GM18861 (cell line): ENCODE data around the gene FOXQ1.

Experiments
- ATAC-seq: cut with Tn5 transposase; IDR thresholded peaks from one replicate; pipeline ENCODE4 v1.9.1; 2021; ENCODE audit not compliant: unreplicated experiment

Gene FOXQ1

GRCh38 chr6:1311400-1312202, at the start of gene FOXQ1:
Gene FOXQ1 (plus strand): TSS chr6:1312098. CDS start chr6:1312705, 607 bp downstream.
- ATAC-seq, result no peak

- ATAC-seq, result no peak
Observed at GRCh38 chr6:1262704-1263038, 49.2 kb upstream of the FOXQ1 start.

- no peak for ATAC-seq
Observed at GRCh38 chr6:1263039-1263849, 48.7 kb upstream of the FOXQ1 start.

- no peak for ATAC-seq
Observed at GRCh38 chr6:1263850-1264377, 48.0 kb upstream of the FOXQ1 start.

- no peak for ATAC-seq
Observed at GRCh38 chr6:1264619-1265445, 47.1 kb upstream of the FOXQ1 start.

- ATAC-seq, result no peak
Observed at GRCh38 chr6:1266686-1267056, 45.2 kb upstream of the FOXQ1 start.

GRCh38 chr6:1267057-1267732, 44.7 kb upstream of the FOXQ1 start:
- ATAC-seq, result no peak

- no peak for ATAC-seq
Observed at GRCh38 chr6:1267790-1268762, 43.8 kb upstream of the FOXQ1 start.

- no peak for ATAC-seq
Observed at GRCh38 chr6:1271071-1271763, 40.7 kb upstream of the FOXQ1 start.

GRCh38 chr6:1278061-1278720, 33.7 kb upstream of the FOXQ1 start:
- ATAC-seq, result no peak

GRCh38 chr6:1279065-1279464, 32.8 kb upstream of the FOXQ1 start:
- ATAC-seq, result no peak

GRCh38 chr6:1280666-1281300, 31.1 kb upstream of the FOXQ1 start:
- no peak for ATAC-seq

- no peak for ATAC-seq
Observed at GRCh38 chr6:1281746-1282145, 30.2 kb upstream of the FOXQ1 start.

GRCh38 chr6:1283501-1283900, 28.4 kb upstream of the FOXQ1 start:
- ATAC-seq, result no peak

- no peak for ATAC-seq
Observed at GRCh38 chr6:1285556-1285955, 26.3 kb upstream of the FOXQ1 start.

GRCh38 chr6:1285956-1286355, 25.9 kb upstream of the FOXQ1 start:
- no peak for ATAC-seq

GRCh38 chr6:1287103-1287591, 24.8 kb upstream of the FOXQ1 start:
- ATAC-seq, result no peak

- ATAC-seq, result no peak
Observed at GRCh38 chr6:1290086-1290485, 21.8 kb upstream of the FOXQ1 start.
